COR-L47 (cell line): Measurements from ENCODE around the gene CNN3.

Source experiments
- DNase-seq: peaks from one replicate; lab custom pipeline; 2025; lab: John Stamatoyannopoulos, UW

Gene CNN3

DNA sequence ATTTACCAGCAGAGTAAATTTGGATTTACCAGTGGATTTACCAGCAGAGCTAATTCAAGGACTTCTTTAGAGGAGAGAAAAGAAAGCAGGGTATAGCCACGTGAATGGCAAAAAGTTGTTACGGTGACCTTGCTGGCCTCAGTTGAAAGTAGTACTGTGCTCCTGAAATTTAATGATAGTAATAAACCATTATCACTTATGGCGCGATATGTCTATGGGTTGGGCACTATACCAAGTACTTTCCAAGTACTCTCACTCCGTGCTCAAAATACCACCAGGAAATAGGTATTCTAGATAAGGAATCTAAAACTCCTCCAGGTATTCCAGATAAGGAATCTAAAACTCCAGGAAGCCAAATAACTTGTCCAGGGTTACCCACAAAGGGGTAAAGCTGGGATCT lies 70.9 kb downstream of the CNN3 start:
- no peak for DNase-seq

DNA sequence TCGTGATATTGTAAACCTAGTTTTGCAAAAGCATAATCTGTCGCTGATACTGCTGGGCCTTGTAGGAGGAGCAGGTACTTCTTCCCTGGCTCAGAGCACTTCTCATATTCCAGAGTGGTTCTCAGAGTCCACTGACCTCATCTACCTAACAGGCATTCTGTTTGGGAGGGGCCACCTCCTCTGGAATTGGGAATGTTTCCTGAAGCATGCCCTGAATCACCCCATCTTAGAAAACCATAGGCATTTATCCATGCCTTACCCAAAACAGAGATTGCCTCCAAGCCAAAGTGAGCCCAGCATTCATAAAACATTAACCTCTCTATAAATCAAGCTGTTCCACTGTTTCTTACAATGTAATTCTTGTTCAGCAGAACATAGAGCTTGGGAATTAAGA lies 71.6 kb downstream of the CNN3 start:
- no peak for DNase-seq

DNA sequence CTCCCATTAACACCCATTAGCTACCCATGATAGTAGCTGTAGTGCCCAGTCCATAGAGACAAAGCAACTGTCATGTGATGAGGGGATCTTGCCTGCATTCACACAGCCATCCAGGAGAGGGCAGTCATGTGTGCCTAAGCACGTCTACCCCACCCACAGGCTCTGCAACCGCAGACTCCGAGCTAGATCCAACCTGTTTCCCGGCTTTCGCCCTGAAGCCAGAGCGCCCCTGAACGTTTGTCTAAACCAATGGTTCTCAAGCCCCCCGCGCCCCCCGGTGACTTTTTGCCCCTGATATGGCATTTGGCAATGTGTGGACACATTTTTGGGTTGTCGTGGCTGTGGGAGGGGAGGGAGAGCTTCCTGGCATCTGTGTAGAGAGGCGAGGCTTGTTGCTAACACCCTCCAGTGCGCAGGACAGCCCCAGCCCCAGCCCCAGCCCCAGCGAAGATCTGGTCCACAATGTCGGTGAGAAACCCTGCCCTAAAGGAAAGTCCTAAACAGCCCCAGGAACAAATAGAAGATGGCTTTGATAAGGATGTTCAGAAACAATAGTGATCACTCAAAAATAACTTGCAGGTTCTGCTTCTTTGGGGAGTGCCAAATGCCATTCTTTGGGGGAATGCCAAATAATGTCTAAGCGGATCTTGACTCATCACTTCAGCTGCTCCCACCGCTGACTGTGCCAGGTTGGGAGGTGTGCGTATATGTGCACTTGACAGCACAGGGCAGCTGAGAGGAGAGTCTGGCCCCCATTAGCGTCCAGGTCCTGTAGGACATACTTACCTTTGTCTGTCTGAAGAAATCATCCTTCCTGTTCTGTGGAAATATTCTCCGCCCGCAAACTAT lies 72.2 kb downstream of the CNN3 start:
- peak; percentile 85 for DNase-seq

DNA sequence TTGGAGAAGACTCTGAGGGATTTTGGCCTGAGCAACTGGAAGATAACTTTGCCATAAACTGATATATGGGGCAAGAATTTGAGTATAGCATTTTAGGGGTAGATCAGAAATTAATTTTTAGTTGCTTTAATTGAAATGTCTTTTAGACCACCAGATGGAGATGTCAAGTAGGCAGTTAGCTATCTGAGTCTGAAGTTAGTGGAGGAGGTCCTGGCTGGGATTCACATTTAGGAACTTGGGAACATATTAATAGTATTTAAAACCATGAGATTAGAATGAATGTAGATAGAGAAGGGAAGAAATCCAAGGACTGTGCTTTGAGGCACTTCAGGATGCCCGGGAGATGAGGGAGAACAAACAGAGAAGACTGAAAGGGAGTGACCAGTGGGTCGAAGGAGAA lies 74.1 kb downstream of the CNN3 start:
- no peak for DNase-seq

DNA sequence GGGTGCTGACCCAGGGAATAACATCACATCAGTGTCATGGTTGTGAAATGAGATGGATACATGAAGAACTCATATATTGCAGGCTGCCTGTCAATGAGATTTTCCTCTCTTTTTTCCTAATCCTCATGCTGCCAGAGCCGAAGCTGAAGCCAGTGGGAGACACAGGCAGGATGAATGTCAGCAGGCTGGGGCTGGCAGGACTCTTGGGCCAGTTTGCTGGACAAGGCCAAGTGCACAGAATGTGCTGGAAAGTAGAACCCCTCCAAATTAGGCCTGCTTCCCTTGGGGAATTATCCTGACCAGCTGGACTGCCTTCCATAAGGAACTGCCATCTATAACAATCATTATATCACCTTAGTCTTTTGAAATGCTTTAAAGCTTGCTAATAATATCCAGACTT lies 75.3 kb downstream of the CNN3 start:
- no peak for DNase-seq
